ENCODE results near the gene WFIKKN2.
"Not testable (repeated sequence)": the region's sequence is repeated elsewhere in the genome, so short reads cannot be mapped to it uniquely, and the experiment has no call there.

WFIKKN2 gene

DNA sequence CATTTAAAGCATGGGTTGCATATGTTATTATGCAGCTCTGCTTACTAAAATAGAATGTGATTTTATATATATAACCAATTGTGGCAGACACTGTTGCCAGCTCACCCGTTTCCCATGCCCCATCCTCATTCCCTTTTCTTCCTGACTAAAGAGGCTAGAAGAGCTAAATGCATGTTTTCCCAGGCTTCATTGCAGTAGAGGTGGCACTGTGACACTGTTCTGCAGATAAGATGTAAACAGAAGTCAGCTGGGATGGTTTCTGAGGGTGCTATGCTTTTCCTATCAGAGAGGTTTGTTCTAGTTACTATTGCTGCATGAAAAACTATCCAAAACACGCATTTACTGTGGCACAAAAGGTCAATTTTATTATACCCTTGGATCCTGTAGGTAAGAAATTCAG, 36.5 kb downstream of the WFIKKN2 start:
- TF ChIP-seq, protein P1, sequence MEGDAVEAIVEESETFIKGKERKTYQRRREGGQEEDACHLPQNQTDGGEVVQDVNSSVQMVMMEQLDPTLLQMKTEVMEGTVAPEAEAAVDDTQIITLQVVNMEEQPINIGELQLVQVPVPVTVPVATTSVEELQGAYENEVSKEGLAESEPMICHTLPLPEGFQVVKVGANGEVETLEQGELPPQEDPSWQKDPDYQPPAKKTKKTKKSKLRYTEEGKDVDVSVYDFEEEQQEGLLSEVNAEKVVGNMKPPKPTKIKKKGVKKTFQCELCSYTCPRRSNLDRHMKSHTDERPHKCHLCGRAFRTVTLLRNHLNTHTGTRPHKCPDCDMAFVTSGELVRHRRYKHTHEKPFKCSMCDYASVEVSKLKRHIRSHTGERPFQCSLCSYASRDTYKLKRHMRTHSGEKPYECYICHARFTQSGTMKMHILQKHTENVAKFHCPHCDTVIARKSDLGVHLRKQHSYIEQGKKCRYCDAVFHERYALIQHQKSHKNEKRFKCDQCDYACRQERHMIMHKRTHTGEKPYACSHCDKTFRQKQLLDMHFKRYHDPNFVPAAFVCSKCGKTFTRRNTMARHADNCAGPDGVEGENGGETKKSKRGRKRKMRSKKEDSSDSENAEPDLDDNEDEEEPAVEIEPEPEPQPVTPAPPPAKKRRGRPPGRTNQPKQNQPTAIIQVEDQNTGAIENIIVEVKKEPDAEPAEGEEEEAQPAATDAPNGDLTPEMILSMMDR (IDR thresholded peaks at IDR 0.05; ENCODE audit: low read length, missing control alignments) = no peak
- DNase-seq (ENCODE audit: low read depth) = no peak
- H3K4me3 ChIP-seq (replicated peaks; ENCODE audit: low read depth, low read length) = no peak overlapping the region

DNA sequence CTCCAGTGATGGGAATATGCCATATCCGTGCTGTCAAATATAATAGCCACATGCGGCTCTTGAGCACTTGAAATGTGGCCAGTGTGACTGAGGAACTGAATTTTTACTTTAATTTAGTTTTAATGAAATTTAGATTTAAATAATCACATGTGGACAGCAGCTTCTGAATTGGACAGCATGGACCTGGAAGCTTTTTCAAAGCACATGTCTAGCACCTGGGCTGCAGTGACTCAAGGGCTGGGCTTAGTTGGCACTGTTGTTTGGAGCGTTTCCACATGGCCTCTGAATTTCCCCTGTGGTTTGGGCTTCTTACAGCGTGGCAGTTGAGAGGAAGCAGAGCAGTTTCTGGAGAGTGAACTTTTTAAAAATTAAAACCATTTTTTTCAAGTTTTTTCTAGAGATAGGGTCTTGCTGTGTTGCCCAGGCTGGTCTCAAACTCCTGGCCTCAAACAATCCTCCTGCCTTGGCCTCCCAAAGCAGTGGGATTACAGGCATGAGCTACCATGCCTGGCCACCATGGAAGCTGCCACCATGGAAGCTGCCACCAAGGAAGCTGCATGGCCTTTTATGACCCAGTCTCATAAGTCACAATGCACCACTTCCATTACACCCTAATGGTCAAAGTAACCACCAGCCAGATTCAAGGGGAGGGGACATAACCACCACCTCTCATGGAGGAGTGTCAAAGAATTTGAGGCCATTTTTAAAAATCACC, 37.5 kb downstream of the WFIKKN2 start:
- TF ChIP-seq, protein P1 (IDR thresholded peaks at IDR 0.05; ENCODE audit: low read length, missing control alignments) = no peak
- DNase-seq (ENCODE audit: low read depth) = peak; percentile 51
- H3K4me3 ChIP-seq (replicated peaks; ENCODE audit: low read depth, low read length) = no peak overlapping the region

DNA sequence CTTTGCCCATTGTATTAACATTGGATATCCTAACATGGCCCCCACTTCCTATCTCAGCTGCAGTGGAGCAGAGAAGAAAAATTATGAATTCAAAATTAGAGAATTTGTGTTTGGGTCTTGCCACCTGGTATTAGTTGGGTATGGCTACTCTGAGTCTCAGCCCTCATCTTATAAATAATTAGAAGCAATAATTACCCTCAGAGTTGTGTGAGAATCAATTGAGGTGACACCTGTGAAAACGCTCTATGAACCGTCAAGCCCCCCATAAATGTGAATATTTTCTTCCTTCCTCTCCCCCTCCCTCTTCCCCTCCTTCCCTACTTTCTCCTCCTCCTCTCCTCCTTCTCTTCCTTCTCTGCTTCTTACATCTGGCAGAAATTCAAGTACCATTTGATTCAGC, 39.7 kb downstream of the WFIKKN2 start:
- no peak overlapping the region for H3K4me3 ChIP-seq (replicated peaks; ENCODE audit: low read depth, low read length)
- TF ChIP-seq, protein P1 (IDR thresholded peaks at IDR 0.05; ENCODE audit: low read length, missing control alignments) = no peak
- DNase-seq (ENCODE audit: low read depth) = no peak

DNA sequence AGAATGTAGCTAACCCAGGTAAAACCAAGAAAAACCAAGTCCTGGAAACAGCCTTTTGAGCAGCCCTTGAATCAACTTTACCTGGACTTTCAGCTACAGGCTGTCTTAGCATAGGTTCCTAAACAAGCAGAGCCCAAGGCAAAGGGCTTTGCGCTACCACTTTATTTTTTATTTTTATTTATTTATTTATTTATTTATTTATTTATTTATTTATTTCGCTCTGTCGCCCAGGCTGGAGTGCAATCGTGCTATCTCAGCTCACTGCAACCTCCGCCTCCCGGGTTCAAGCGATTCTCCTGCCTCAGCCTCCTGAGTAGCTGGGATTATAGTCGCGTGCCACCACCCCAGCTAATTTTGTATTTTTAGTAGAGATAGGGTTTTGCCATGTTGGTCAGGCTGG, 41.7 kb downstream of the WFIKKN2 start:
- not testable (repeated sequence) for H3K4me3 ChIP-seq (replicated peaks; ENCODE audit: low read depth, low read length); DNase-seq (ENCODE audit: low read depth)

DNA sequence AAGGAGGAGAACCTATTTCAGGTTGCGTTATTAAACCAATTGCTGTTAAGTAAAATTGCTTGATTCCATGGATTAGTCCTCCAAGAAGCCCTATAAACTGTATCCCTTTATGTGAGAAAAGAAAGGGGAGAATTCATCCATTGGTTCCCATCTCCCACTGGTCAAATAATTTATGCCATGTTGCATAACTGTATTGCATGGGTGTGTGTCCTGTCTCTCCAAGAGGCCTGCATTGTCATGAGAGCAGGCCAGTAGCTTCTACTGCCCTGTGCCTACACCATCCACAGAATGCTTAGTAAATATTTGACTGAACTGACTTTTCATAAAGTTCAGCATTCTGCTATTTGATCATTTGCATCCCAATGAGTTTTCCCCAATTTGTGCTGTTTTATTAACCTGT, 42.5 kb downstream of the WFIKKN2 start:
- DNase-seq (ENCODE audit: low read depth) = no peak
- H3K4me3 ChIP-seq (replicated peaks; ENCODE audit: low read depth, low read length) = no peak overlapping the region
- TF ChIP-seq, protein P1 (IDR thresholded peaks at IDR 0.05; ENCODE audit: low read length, missing control alignments) = no peak

DNA sequence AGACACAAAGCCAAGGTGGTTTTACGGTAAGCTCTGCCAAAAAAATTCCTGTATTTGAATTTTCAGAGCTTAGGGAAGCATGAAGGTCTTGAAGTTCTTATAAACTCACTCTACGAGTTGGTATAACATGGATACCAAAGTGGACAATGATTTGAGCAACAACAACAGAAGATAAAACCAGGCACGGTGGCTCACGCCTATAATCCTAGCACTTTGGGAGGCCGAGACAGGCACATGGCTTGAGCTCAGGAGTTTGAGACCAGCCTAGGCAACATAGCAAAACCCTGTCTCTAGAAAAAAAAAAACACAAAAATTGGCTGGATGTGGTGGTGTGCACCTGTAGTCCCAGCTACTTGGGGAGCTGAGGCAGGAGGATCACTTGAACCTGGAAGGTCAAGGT, 43.7 kb downstream of the WFIKKN2 start:
- H3K4me3 ChIP-seq (replicated peaks; ENCODE audit: low read depth, low read length) = no peak overlapping the region
- DNase-seq (ENCODE audit: low read depth) = no peak
- TF ChIP-seq, protein P1 (IDR thresholded peaks at IDR 0.05; ENCODE audit: low read length, missing control alignments) = no peak

DNA sequence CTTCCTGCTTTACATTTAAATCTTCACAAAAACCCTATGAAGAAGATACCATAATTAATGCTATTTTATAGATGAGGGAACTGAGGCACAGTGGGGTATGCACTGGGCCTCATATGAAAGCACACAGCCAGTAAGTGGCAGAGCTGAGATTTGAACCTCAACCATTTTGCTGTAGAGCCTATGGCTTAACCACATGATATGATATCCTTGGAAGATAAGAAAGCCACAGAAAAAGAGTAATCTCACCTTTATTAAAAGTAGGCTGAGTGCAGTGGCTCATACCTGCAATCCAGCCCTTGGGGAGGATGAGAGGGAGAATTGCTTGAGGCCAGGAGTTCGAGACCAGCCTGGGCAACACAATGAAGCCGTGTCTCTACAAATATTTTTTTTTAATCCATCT, 45.8 kb downstream of the WFIKKN2 start:
- DNase-seq (ENCODE audit: low read depth) = no peak
- H3K4me3 ChIP-seq (replicated peaks; ENCODE audit: low read depth, low read length) = no peak overlapping the region

More for the DNA sequence above, 45.8 kb downstream of the WFIKKN2 start:
- TF ChIP-seq, protein P1 (IDR thresholded peaks at IDR 0.05; ENCODE audit: low read length, missing control alignments) = no peak

Data from fibroblast of pulmonary artery (primary cell).